ENCODE results near the gene HIKESHI.
A peak's percentile ranks its signal among the peaks of the same experiment; 100 is the strongest.
"Not testable (repeated sequence)": the region's sequence is repeated elsewhere in the genome, so short reads cannot be mapped to it uniquely, and the experiment has no call there.

Gene HIKESHI

GRCh38 chr11:86302092-86302793, at the start of gene HIKESHI:
Gene HIKESHI, plus strand, starts transcription at chr11:86302240. Its CDS starts 209 bp downstream, at chr11:86302449.
- peak; percentile 79 for DNase-seq

DNA sequence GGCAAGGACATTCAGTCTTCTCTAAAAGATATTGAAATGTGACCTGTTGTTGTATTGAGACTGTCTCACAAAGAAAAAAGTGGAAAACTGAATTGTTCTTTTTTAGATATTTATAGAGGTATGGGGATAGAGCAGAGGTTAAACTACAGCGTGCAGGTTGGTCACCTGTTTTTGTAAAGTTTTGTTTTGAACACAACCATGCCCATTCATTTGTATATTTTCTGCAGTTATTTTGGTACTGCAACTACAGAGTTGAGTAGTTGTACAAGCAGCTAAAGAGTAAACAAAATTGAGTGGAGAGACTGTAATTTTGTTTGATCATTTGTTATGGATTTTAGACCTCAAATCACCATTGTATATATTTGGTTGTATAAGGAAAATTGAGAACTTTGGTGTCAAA, 46.1 kb upstream of the HIKESHI start:
- no peak for DNase-seq

- no peak for DNase-seq
Observed at GRCh38 chr11:86256608-86257007, 45.4 kb upstream of the HIKESHI start.

DNA sequence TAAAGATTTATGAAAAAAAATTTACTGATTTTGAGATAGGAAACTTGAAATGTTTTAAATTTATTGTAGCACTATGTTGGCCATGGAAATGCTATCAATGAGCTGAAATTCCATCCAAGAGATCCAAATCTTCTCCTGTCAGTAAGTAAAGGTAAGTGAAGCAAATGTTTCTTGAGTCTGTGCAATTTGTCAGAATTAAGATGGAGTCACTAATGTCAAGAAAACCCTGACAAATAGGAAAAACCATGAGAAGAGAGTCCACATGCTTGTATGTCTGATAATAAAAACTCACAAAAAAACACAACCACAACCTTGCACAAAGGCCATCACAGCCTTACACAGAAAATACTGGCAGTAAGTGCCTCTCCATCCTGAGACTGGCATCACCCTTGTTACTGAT, 44.6 kb upstream of the HIKESHI start:
- DNase-seq, result no peak

DNA sequence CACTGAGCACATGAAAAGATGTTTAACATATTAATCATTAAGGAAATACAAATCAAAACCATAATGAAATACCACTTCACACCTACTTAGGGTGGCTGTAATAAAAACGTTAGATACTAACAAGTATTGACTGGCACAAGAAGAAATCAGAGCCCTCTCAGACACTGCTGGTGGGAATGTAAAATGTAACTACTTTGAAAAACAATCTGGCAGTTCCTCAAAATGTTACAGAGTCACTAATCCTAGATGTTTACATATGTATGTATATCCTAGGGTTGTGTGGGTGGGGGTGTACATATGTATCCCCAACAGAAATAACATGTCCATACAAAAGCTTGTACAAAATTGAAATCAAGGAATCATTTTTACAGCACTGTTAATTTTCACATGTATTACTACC, 42.3 kb upstream of the HIKESHI start:
- DNase-seq, result no peak

- no peak for DNase-seq
Observed at GRCh38 chr11:86261328-86261727, 40.7 kb upstream of the HIKESHI start.

DNA sequence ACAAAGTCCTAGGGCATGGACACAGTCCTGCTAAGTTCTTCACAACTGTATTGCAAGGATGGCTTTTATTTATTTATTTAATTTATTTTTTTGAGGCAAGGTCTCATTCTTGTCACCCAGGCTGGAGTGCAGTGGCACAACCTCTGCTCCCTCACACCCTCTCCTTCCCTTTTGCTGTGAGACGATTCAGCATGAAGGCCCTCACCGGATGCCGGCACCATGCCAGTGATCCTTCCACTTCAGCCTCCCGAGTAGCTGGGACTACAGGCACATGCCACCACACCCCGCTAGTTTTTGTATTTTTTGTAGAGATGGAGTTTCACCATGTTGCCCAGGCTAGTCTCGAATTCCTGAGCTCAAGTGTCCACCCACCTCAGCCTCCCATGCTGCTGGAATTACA, 39.7 kb upstream of the HIKESHI start:
- no peak for DNase-seq

DNA sequence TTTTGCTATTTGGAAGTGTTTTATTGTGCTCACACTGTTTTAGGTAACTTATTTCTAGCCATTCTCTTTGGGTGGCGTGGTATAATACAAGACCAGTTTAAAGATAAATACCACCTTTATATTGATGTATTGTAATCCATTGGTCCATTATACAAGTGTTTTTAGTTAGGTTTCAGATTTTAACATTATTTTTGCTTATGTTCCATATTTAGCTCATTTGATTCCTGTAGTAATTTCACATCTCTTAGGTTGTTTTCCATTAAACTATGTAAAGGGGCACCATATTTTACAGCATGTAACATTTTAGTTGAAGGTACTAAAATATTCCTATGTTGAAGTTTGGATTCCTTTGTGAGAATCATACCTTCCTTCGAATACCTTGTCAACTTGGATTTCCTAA, 37.4 kb upstream of the HIKESHI start:
- DNase-seq, result no peak

GRCh38 chr11:86265194-86265593, 36.8 kb upstream of the HIKESHI start:
- DNase-seq, result no peak

DNA sequence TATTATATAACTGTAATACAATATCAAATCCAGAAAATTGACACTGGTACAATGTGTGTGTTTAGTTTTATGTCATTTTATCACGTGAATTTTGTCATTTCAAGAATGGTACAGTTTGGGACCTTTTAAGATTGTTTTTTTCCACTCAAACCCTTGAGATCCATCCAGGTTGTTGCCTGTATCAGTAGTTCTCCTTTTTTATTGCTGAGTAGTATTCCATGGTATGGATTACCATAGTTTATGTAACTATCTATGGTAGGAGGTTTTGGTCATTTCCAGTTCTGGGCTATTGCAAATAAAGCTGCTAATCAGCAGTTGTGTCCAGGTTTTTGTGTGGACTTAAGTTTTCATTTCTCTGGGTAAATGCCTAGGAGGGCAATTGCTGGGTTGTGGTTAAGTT, 32.4 kb upstream of the HIKESHI start:
- no peak for DNase-seq

- DNase-seq, result no peak
Observed at GRCh38 chr11:86274503-86274902, 27.5 kb upstream of the HIKESHI start.

DNA sequence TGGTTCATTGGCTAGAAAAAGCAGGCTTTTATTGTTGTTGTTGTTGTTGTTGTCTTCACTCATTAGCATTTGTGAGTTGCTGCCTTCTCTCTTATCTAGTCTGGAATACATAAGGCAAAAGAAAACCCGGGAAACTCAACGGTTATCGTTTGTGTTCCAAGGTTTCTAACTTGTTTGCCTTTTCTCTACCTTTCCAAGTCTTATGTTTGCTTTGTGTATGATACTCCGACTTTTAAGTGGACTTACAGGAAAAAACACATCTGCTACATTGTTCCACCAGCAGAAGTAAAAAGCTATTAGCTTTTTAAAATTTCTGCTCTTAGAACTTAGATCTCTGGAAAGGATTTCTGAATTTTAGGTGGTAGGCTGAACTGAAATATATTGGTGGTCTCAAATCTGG, 27.0 kb upstream of the HIKESHI start:
- DNase-seq, result no peak

DNA sequence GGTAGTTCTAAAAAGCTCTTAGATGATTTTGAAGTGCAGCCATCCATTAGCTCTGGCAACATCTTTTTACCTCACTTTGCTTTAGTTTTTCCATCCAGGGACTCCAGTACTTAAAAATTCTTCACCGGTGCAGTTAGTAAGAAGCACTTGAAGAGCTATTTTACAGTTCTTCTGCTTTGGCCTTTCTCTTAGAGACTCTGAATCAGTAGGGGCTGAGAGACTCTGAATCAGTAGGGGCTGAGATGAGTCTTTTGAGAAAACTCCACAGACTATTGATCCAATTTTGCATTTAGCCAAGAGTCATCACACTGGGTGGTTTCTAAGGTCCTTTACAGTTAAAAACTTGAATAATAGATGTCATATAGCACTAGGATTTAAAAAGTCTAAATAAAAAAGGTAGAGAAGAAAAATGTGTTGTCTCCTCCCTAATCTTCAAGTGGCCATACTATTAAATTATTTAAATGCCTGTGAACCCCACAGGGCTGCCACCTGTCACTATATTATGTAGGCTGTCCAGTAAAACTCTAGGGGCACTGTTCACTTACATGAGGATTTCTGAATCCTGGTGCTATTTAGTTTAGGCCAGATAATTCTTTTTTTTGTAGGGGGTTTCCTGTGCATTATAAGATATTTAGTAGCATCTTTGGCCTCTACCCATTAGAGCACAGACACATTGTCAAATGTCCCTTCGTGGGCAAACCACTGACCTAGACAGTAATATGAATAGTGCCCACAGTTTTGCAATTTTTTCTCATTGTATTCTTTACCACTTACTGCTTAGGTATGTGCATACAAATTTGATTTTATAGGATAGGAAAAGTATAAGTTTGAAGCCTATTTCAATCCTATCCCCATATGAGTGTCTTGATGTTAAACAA, 26.3 kb upstream of the HIKESHI start:
- DNase-seq, result no peak

- DNase-seq, result no peak
Observed at GRCh38 chr11:86277741-86278140, 24.3 kb upstream of the HIKESHI start.

DNA sequence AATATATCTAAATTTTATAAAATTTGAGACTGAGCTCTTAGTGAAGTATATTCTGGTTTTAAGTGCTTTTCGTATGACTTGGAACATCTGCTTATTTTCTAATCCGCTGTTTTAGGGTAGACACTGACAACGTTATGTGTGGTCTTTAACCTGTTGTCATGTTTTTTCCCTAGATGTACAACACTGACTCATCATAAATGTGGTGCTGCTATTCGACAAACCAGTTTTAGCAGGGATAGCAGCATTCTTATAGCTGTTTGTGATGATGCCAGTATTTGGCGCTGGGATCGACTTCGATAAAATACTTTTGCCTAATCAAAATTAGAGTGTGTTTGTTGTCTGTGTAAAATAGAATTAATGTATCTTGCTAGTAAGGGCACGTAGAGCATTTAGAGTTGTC, 23.8 kb upstream of the HIKESHI start:
- DNase-seq, result no peak

DNA sequence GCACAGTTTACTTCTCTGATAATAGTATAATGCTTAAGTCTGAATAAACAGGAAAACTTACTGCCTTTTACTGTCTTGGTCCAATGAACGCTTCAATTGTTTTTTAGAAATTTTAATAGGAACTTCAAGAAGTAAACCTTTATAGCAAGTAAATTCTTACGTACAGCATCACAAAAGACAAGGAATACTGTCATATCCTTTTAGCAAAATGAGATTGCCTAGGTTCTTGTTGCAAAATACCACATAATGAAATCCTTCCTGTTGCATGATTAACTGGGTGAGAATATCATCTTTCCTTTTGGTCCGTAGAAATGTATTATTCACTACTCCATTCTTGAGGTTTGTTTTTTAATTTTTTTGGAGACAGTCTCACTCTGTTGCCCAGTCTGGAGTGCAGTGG, 22.3 kb upstream of the HIKESHI start:
- no peak for DNase-seq

DNA sequence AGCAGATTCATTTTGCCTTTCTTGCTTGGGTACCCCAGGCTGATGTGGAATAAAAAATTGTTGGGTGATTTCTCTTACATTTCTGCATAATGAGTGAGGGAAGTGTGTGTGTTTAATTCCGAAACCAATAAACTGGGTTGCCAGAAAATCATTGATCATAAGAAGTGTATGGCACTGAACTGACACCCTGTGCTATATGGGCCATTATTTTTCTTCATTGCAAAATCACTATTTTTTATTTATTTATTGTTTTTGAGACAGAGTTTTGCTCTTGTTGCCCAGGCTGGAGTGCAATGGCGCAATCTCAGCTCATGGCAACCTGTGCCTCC, 14.6 kb upstream of the HIKESHI start:
- DNase-seq, result no peak

- DNase-seq, result no peak
Observed at GRCh38 chr11:86288776-86289507, 13.1 kb upstream of the HIKESHI start.

DNA sequence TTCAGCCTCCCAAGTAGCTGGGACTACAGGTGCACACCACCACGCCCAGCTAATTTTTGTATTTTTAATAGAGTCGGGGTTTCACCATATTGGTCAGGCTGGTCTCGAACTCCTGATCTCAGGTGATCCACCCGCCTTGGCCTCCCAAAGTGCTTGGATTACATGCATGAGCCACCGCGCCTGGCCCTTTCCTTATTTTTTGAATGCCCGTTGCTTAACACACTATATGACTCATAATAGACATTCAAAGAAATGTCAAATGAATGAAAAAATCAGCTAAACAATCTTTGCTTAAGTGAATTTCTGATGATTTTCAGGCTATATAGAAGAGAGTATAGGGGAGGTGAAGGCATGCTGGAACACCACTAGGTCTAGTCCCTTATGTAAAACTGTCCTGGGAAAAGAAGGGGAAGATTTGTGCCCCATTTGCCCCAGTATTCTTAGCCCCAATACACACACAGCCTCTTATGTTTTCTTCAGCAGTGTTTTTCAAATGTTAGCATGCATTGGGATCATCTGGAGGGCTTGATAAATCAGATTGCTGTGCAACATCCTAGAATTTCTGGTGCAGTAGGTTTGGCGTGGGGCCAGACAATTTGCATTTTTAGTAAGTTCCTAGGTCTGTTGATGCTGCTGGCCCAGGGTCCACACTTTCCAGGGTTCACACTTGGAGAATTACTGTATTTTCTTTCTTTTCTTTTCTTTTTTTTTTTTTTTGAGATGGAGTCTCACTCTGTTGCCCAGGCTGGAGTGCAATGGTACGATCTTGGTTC, 12.3 kb upstream of the HIKESHI start:
- not testable (repeated sequence) for DNase-seq

- DNase-seq, result no peak
Observed at GRCh38 chr11:86291466-86292262, 10.4 kb upstream of the HIKESHI start.

- DNase-seq, result no peak
Observed at GRCh38 chr11:86292912-86293616, 9.0 kb upstream of the HIKESHI start.

DNA sequence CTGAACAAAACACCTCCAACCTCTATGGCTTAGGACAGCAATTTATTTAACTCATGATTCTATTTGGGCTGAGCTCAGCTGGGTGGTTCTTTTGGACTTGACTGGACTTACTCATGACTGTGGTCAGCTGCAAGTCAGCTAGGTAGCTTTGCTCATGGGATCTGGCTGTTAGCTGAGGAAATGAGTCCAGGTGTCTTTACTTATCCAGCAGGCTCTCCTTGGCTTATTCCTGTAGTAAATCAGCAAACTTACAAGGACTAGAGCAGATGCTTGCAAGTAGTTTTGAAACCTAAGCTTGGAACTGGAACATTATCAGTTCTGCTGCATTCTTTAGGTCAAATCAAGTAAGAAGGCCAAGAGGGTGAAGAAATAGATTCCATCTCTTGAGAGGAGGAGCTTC, 8.0 kb upstream of the HIKESHI start:
- DNase-seq, result no peak

Data from NCI-H748 treated with DMSO at 0.1 percent for 48 hours (cell line).